AG08395 (cell line): ENCODE results near the gene CDKL4.
"Not testable (repeated sequence)": the region's sequence is repeated elsewhere in the genome, so short reads cannot be mapped to it uniquely, and the experiment has no call there.

Experiments used
- DNase-seq: peaks from one replicate; pipeline ENCODE4 v3.0.0; 2012; ENCODE audit warnings: mixed read lengths, low spot score

CDKL4 gene

GRCh38 chr2:39243469-39244123, at the start of gene CDKL4:
Gene CDKL4, minus strand, starts transcription at chr2:39243970.
- no peak for DNase-seq

GRCh38 chr2:39290433-39290832, 46.7 kb upstream of the CDKL4 start:
- DNase-seq, result no peak

- no peak for DNase-seq
These were observed 45.8 kb upstream of the CDKL4 start for GRCh38 chr2:39289609-39290008.

GRCh38 chr2:39283561-39283960, 39.8 kb upstream of the CDKL4 start:
- DNase-seq, result no peak

- no peak for DNase-seq
These were observed 37.6 kb upstream of the CDKL4 start for GRCh38 chr2:39281391-39281790.

GRCh38 chr2:39275016-39275415, 31.2 kb upstream of the CDKL4 start:
- no peak for DNase-seq

GRCh38 chr2:39269941-39270340, 26.2 kb upstream of the CDKL4 start:
- DNase-seq, result no peak

GRCh38 chr2:39266916-39267434, 23.2 kb upstream of the CDKL4 start:
- DNase-seq, result no peak

- DNase-seq, result no peak
These were observed 22.5 kb upstream of the CDKL4 start for GRCh38 chr2:39266139-39266805.

GRCh38 chr2:39265315-39265714, 21.5 kb upstream of the CDKL4 start:
- DNase-seq, result no peak

- DNase-seq, result no peak
These were observed 21.0 kb upstream of the CDKL4 start for GRCh38 chr2:39264733-39265132.

- no peak for DNase-seq
These were observed 16.3 kb upstream of the CDKL4 start for GRCh38 chr2:39260087-39260486.

GRCh38 chr2:39256040-39256439, 12.3 kb upstream of the CDKL4 start:
- no peak for DNase-seq

GRCh38 chr2:39252888-39253518, 9.2 kb upstream of the CDKL4 start:
- DNase-seq, result no peak

- DNase-seq, result no peak
These were observed 3.8 kb upstream of the CDKL4 start for GRCh38 chr2:39247512-39248043.

GRCh38 chr2:39246382-39246980, 2.7 kb upstream of the CDKL4 start:
- no peak for DNase-seq

- DNase-seq, result not testable (repeated sequence)
These were observed 1.3 kb upstream of the CDKL4 start for GRCh38 chr2:39244963-39245625.

GRCh38 chr2:39244241-39244862, 582 bp upstream of the CDKL4 start:
- not testable (repeated sequence) for DNase-seq

- no peak for DNase-seq
These were observed 2.2 kb downstream of the CDKL4 start for GRCh38 chr2:39241588-39241987.

- DNase-seq, result no peak
These were observed 3.0 kb downstream of the CDKL4 start for GRCh38 chr2:39240758-39241157.

- no peak for DNase-seq
These were observed 9.0 kb downstream of the CDKL4 start for GRCh38 chr2:39234754-39235153.
